Lower leg skin (tissue), 3 donors: Measurements from ENCODE around the gene STAT3.

Experiments
- CTCF ChIP-seq, 3 donors: fragments of 450-650 bp; IDR thresholded peaks; one replicate each; pipeline ENCODE4 v1.5.1; 2016; ENCODE audit warnings: antibody characterized with exemption in 3 of 3, mild to moderate bottlenecking in 3 of 3, moderate library complexity in 2 of 3
- POLR2A ChIP-seq, 2 donors: fragments of 450-650 bp; IDR thresholded peaks; one replicate each; pipeline ENCODE4 v1.6.1; 2016 to 2017; ENCODE audit warnings: antibody characterized with exemption in 2 of 2, mild to moderate bottlenecking in 1 of 2, moderate library complexity in 1 of 2

GRCh38 chr17:42345396-42346073 is 42.7 kb downstream of the STAT3 start:
- TF ChIP-seq CTCF (IDR thresholded peaks at IDR 0.05) = no peak
- TF ChIP-seq POLR2A (IDR thresholded peaks at IDR 0.05) = no peak
